SW480 (cell line): Measurements from ENCODE around the gene DYNLT2.

Source experiments
- DNase-seq: peaks from one replicate; pipeline ENCODE4 v3.0.0-alpha.2; 2016; ENCODE audit warnings: low spot score

Gene DYNLT2

DNA sequence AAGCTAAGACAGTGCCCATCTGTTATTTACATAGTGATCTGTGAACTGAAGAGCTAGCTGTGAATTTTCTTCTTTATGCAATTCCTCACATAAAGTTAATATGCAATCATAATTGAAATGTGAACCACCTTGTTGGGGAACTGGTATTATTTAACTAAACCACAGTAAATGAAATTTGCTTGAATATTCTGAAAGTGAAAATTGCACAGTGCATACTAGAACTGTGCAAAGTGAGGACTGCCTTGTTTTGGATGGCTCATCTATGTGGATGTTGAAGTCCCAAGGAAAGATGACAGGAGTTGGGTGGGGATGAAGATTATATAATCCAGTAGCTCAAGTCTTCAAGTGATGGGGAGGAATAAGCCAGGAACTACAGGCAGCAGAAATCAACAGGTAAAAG lies 21.4 kb downstream of the DYNLT2 start:
- no peak for DNase-seq

DNA sequence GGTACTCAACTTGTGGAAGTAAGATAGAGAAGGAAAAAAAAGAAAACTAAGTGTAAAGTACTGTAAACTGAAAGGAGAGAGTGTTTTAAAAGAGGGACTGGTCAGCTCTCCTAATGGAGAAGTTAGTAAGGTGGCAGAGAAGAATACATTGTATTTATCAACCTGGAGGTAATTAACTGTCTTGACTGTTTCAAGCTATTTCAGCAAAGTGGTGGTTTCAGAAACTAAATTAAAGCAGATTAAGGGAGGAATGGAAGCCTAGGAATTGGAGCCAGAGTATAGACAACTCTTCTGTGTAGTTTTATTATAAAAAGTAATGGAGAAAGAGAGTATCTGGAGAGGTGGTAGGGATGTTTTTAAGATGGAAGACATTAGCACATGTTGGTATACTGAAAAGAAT lies 24.4 kb downstream of the DYNLT2 start:
- DNase-seq: no peak

DNA sequence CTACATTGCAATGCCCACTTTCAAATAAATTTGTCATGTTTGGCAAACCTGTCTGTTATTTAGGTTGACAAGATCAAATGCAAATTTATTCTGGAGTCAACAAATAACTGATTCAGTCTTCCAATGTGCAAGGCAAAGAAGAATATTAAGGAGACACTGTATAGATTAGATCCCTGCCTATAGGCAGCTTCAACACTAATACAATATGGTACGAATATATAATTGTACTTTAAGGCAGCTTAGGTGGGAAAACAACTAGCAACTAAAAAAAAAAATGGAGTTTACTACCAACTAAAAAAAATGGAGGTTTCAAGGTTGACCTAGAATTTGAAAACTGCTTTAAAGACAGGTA lies 25.3 kb downstream of the DYNLT2 start:
- DNase-seq: no peak

DNA sequence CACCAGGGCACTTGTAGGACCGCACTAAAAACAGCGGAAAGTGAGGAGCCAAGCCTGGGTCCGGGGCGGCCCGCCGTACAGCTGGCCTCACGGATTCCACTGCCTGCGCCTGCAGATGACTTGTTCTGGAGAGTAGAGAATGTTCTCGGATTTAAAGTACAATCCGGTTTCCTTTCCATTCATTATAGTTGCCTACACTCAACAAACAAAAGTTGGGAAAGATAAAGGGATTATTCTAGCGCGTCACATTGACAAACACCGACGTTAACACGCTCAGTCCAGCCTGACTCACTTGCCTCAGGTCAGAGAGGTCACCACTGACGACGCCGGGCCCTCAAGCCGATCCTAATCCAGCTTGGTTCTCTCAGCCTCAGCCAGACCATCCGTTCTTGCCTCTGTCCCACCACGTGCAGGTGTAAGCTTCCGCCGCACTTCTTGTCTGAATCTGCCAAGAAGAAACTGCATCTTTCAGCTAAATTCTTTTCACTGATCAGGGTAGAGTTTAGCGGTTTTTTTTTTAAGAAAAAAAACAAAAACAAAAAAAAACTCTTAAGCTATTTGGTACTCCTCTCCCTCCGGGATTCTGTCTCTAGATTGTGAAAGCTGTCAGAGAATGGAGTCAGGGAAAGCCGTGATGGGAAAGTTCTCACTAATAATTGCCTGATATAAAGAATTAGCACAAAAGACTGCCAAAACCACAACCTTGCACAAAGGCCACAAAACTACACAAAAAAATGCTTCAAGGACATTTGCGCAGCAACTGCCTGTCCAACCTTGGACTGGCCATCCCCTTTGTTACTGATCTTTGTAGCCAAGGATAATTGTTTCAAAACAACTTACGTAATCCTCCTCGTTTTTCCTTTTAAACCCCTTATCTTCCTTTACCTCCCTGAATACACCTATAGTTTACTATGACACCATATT lies 26.0 kb downstream of the DYNLT2 start:
- DNase-seq: peak; percentile 46

DNA sequence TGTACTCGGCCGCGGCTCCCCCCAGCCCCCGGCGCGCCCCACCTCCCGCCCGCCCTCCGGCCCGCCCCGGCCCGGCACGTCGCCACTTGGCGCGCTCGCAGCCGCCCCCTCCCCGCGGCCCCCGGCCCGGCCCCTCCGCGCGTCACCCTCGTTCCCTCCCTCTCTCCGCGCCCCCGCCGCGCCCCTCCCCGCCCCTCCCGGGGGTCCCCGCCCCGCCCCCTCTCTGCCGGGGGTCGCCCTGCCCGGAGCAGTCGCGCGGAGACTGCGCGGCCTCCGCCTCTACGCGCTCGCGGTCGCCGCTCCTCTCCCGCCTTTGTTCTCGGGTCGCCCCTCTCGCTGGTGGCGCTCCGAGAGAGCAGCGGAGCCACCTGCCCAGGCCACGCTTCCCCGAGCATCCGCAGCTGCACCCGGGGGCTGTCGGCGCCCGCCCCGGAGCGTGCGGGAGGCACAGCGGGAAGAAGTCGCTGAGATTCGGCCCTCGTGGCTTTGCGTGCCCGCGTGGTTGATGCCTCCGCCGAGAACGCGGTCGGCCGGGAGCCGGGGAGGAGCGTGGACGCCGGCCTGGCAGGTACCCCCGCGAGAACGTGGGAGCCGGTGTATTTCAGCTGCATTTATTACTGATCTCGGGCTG lies 26.8 kb downstream of the DYNLT2 start, which contains the start of gene PHF10:
Gene PHF10, minus strand, starts transcription at position 7 of the 631 bp plus-strand sequence. CDS start 569 bp downstream, outside the sequence.
- peak; percentile 33 for DNase-seq

DNA sequence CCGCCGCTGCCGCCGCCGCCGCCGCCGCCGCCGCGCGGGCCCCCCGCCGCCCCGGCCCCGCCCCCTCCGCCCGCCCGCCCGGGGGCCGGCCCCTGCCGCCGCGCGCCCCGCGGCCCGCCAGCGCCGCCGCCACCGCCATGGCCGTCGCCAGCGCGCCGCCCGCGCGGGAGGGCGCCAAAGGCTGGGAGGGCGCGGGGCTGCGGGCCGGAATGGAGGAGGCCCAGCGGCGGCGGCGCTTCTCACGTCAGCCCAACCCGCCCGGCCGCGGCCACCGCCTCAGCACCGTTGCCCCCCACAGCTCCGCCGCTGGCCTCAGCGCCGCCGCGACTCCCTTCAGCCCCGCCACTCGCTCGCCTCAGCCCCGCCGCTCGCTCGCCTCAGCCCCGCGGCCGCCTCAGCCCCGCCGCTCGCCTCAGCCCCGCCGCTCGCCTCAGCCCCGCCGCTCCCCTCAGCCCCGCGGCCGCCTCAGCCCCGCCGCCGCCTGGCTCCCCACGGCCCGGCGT lies 27.3 kb downstream of the DYNLT2 start:
- DNase-seq: no peak

DNA sequence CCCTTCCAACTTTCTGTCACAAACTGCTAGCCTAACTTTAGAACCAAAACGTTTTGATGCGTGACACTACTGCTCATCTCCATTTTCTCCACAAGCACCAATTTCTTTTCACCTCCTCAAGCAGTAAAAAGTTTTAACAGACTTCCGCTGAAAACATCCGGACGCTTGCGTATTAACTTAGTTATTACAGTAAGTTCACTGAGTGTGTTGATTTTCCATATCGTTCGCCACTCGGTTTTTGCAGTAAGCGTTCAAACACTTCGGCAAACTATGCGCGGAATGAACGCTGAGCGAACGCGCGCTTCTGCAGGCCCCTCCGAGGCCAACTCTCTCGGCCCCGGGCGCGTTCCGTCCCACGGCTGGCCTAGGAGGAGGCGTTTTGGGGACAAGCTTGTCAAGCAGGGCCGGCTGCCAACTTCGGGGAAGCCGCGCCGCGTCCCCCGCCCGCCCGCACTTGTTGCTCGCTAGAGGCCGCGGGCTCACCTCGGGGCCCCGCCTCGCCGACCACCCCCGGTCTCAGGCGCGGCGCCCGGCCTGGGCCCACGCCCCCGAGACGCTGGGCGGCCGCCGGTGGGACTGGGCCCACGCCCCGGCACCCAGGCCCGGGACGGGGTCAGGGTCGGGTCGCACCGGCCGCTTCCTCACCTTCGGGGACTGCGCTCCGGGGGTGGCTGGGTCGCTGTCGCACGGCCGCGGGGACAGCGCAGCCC lies 28.0 kb downstream of the DYNLT2 start:
- DNase-seq: peak; percentile 42

DNA sequence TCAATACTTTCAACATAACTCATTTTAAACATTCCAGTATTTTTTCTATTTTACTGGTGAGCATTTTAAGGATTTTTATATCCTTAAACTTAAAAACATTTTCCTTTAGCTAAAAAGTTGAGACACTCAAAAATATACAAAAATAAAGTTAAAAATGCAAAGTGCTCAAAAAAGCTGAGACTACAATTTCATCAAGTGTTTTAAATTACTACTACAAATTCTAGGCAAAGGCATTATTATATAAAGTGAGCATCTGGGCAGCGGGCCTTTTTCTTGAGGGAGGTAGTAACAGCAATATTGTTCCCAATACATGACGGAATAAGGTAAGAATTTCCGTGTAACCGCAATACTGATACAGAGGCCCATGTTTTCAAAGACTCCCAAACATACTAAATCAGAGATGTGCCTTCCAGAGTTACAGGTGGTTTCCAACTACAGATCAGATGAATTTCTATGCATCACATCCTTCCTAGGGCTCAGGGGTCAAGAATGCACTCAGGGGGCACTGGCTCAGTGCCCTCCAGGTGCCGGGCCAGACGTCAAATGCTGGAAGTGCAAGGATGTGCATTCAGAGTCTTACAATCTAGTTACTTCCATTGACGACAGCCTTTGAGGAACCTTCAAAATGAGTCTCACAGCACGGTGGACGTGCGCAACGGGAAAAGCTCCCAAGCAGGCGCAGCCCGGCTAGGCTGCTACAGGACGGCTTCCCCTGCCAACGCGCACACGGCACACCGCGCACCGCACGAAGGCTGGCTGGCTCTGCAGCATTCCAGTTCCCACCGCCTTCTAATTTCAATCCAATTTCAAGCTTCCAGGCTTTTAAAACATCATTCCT lies 28.8 kb downstream of the DYNLT2 start:
- DNase-seq: peak; percentile 71

DNA sequence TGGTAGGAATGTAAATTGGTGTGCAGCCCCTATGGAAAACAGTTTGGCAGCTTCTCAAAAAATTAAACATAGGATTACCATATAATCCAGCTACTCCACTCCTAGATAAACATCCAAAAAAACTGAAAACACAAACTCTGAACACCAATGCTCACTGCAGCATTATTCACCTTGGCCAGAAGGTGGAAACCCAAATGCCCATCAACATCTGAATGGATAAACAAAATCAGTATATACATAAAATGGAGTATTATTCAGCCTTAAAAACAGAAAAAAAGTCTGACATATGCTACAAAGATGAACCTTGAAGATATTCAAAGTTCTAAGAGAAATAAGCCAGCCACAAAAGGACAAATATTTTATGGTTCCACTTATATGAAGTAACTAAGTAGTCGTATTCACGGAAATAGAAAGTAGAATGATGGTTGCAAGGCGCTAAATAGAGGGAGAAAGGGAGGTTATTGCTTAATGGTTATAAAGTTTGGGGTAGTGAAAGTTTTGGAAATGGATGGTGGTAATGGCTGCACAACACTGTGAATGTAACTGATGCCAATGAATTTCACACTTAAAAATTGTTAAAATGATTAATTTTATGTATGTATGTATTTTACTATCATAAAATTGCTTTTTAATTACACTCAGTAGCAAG lies 31.0 kb downstream of the DYNLT2 start:
- no peak for DNase-seq

DNA sequence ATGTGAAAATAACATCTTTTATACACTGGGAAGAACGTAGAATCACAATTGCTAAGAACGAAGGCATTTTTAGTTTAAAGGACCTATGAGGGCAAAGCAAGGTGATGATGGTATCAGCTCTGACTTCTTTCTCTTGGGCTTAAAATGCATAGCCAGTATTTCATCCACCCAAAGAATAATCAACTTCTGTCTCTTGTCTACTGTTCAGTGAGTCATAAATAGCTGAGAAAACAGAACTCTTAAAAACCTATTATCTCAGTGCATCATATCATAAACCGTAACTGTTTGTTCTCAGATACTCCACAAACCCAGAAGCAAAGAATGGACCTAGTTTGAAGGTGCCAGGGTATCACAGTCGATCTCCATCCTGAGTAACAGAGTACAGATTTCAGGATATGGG lies 32.3 kb downstream of the DYNLT2 start:
- DNase-seq: no peak

DNA sequence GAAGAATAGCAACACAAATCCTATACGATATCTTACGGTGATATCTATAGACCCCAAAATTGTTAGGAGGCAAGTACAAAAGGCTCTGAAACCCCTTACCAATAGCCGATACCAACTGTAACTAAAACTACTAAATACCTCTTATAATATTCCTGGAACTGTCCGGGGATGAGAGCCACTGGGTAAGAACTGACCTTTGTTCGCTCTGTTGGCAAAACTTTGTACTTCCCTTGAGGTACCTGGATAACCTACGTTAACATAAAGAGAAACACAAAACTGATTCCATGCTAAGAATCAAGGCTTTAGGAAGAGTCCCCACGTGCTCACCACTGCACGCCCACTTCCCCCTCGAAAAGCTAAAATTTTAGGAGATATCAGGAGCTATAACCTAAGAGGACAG lies 36.8 kb downstream of the DYNLT2 start:
- no peak for DNase-seq

DNA sequence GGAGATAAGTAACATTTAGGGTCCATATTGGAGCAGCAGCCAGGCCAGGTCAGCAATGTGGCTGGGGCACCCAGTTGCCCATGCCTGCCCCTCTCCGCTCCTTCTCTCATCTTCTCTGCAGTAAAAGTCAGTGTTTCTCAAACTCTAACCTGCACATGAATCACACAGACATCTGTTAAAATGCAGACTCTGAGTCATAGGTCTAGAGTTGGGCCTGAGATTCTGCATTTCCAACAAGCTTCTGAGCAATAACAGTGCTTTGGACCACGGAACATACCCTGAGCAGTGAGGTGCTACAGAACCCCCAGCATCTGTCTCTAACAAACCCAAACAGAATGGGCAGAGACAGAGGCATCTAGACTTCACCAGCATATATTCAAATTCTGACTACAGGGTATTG lies 37.2 kb downstream of the DYNLT2 start:
- DNase-seq: no peak

DNA sequence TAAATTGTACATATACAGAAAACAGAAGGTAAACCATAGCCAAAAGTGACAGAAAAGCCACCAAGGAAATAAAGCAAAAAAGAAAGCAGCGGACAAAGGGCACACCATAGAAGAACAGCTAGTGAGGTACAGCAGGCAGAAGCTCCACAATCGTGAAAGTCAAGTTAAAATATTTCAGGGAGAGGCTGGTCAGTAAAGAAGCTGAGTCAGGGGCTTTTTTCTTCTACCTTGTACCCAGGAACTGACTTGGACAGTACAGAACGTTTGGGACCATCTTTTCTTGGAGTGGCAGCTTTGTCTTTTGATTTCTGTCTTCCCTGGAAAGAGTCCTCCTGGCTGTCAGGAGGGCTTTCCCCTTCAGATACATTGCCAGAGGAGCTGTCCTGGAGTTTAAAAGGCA lies 41.4 kb downstream of the DYNLT2 start:
- no peak for DNase-seq

DNA sequence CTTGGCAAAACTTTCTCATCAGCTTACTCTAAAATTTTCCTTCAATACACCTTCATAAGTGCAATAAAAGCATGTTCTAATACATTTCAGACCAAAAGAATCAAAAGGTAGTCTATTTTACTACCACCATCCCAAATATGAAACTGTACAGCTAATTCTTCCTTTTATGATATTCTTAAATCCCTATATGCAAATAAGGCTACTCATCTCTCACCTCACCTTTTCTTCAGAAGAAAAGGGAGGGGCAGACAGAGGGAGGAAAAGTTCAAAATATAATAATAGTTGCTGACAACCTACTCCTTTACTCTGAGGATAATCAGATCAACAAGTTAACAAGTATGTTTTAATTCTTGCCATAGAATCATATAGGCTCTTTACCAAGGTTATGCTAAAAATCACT lies 42.1 kb downstream of the DYNLT2 start:
- DNase-seq: no peak

DNA sequence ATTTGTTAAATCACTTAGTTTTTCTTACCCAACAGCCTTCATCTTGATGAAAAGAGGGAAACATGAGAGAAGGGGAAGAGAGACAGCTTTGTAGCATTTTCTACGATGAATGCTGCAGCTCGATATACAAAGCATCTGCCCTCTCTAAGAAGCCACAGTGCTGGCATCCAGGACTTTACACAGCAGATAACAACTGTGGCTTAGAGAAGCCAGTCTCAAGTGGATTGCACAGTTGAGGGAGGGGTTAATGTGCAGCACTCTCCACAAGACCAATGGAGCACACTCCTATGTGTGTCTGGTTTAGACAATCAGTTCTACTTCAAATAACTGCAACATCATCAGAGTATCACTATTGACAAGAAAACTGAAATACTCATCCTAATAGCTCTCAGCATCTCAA lies 43.6 kb downstream of the DYNLT2 start:
- no peak for DNase-seq

DNA sequence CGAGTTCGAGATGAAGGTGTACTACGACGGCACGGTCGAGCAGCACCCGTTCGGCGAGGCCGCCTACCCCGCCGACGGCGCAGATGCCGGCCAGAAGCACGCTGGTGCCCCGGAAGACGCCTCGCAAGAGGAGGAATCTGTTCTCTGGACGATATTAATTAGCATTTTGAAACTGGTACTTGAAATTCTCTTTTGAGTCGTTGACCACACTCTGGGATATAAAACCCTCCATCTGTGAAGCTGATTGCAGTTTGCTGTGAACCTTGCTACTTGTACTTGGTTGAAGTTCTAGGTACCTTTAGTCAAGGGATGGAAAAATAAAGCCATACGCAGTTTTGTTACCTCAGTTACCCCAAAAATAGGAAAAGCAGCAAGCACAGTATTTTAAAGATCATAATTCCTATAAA lies 48.5 kb downstream of the DYNLT2 start:
- DNase-seq: no peak

DNA sequence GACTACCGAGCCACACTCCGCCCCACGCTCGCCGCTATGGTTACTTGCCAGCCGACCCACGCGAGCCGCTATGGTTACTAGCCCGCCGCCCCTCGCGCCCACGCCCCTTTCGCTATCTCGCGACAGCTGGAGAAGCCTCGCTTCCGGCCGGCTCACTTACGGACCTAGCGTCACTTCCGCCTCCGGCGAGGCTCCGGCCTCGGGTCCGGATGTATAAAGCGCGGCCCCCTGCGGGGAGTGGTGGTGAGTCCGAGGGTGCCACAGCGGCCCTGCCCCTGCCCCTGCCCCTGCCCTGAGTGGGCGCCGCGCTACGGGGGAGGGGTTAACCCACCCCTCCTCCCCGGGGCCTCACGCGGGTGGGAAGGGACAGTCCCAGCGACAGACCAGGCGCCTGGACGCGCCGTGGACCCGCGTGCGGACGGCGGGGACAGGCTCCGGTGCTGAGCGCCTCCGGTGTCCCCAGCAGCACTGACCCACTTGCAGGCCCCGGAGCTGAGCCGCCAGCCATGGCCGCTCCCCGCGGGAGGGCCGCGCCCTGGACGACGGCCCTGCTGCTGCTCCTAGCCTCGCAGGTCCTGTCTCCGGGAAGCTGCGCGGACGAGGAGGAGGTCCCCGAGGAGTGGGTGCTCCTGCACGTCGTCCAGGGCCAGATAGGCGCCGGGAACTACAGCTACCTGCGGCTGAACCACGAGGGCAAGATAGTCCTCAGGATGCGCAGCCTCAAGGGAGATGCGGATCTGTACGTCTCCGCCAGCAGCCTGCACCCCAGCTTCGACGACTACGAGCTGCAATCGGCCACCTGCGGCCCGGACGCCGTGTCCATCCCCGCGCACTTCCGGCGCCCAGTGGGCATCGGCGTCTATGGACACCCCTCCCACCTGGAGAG lies 49.2 kb downstream of the DYNLT2 start, which contains the start of the genes C6orf120 and WDR27:
Gene C6orf120, plus strand, starts transcription at position 173 of the 886 bp plus-strand sequence. Its CDS starts 334 bp downstream, at position 507.
Gene WDR27, minus strand, starts transcription at position 76 of the 886 bp plus-strand sequence. CDS start 13,024 bp downstream, outside the sequence.
- DNase-seq: peak; percentile 91

DNA sequence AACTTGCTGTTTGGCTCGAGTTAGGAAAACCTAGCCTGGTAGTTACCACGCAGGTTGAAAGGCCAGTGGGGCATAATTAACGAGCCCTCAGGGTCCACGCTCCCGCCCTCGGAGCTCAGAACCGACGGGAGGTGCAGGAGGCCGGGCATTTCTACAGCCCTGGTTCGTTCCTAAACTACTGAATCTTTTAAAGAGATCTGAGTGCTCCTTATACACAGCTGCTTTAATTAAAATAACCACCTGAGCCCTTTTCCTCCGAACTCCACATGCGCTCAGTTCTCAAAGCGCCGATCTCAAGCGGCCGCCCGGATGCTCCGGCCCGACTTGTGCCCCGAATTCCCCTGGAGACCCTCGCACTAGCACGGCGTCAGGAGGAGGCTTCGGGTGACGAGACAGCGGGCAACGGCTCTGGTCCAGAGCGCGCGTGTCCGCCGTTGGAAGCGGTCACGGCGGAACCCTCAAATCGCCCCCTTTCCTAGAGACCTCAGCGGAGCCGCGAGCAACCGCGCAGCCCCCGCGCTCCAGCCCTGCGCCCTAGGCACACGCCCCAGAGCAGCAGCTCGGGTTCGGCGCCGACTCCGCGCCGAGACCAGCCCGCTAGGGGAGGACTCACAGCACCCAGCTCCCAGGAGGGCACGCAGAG lies 49.9 kb downstream of the DYNLT2 start:
- no peak for DNase-seq

DNA sequence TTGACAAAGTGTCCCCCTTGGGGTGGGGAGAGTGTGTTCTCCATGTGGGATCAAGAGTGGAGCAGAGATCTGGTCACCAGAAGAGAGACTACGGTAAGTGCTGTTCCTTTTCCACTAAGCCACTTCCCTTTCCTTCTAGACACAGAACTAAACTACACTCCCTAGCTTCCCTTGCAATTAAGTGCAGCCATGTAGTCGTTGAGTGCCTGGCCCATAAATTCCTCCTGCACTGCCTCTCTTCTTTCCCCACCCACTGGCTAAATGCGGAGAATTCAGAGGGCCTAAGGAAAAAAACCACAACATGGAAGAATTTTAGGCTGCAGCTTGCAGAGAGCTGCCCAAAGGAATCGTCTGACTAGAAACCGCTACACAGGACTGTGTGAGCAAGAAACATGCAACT lies 51.1 kb downstream of the DYNLT2 start:
- no peak for DNase-seq
